GM12873 (cell line): Measurements from ENCODE around the gene HOXA6.

Source experiments
- TF ChIP-seq, protein P1 (sequence below): IDR thresholded peaks from 2 replicates; pipeline ENCODE4 v1.5.1; 2012; ENCODE audit warnings: low read depth, mild to moderate bottlenecking, moderate library complexity, low read length, control low read depth; ENCODE audit not compliant: insufficient read depth; ENCODE audit errors: missing control alignments

HOXA6 gene

GRCh38 chr7:27105301-27106031 lies 42.1 kb downstream of the HOXA6 start:
- TF ChIP-seq, protein P1, sequence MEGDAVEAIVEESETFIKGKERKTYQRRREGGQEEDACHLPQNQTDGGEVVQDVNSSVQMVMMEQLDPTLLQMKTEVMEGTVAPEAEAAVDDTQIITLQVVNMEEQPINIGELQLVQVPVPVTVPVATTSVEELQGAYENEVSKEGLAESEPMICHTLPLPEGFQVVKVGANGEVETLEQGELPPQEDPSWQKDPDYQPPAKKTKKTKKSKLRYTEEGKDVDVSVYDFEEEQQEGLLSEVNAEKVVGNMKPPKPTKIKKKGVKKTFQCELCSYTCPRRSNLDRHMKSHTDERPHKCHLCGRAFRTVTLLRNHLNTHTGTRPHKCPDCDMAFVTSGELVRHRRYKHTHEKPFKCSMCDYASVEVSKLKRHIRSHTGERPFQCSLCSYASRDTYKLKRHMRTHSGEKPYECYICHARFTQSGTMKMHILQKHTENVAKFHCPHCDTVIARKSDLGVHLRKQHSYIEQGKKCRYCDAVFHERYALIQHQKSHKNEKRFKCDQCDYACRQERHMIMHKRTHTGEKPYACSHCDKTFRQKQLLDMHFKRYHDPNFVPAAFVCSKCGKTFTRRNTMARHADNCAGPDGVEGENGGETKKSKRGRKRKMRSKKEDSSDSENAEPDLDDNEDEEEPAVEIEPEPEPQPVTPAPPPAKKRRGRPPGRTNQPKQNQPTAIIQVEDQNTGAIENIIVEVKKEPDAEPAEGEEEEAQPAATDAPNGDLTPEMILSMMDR = no peak

DNA sequence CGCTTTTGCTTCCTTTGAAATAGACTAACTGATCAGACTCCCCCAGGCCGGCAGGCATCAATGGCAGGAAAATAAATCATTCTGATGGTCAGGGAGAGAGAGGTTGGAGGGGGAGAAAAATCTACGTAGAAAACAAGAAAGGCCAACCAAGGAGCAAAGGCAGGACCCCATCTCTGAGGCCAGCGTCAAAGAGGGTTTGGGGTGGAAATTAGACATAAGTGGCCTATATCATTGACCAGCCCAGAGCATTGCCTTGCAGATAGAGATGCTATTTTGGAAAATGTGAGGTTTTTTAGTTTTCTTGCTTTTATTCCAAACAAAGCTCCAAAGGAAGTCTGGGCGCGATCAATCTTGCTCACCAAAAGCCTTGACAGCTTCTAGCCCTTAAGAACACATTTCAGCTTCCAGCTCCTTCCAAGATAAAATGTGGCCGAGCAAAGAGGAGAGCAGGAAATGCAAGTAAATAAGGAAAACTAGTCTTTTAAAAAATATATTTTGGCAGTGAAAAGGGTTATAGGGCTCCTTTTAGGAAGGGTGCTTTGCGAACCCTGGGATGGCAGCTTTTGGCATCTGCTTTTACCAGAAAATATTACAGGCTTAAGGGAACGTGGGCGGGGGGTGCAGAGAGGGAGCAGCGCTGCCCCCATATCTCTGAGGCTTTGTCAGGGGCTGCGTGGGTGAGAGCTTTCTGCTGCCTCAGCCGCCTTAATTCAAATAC lies 43.1 kb downstream of the HOXA6 start:
- TF ChIP-seq, protein P1 = no peak

DNA sequence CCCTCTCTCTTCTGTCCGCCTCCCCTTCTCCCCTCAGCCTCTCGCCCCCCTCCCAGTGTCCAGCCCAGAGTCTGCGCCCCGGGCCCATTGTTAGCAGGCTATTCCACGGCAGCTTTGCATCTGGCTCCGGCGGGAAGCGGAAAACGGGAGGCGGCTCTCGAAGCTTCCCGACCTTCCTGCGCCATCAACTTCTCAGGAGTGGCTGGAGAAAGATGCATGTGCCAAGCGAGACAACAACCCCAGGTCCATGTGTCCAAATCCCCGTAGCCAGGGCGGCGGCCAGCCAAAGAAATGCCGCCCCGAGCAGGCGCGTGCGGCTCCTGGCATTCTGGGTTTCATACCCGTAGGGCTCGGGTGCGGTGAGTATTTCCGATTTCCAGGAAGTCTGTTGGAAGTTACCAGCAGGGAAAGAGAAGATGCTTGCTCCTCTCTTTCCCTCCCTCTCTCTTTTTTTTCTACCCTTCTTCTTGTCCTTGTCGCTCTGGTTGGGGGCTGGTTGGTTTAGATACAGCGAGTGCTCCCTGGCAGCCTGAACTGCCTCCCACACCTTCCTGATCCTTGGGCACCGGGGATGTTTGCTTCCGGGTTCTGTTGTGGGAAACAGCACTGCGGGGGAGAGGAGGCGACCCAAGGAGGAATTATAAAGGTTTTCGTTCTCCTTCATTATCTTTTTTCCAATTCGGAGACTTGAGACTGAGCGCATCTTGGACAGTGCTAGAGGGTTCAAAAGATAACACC lies 43.9 kb downstream of the HOXA6 start:
- TF ChIP-seq, protein P1 = no peak

GRCh38 chr7:27102581-27103442 lies 44.8 kb downstream of the HOXA6 start, which contains the start of gene HOXA2:
TSS of gene HOXA2 (minus strand) at chr7:27102683. CDS start at chr7:27102500, 183 bp downstream.
- TF ChIP-seq, protein P1 = no peak

GRCh38 chr7:27101957-27102580 lies 45.5 kb downstream of the HOXA6 start:
- TF ChIP-seq, protein P1 = no peak

GRCh38 chr7:27101171-27101956 lies 46.2 kb downstream of the HOXA6 start:
- TF ChIP-seq, protein P1 = no peak
